ENCODE results near the gene PAPOLA.

- TF ChIP-seq POLR2A (IDR thresholded peaks at IDR 0.05) = no peak
- TF ChIP-seq, protein P1, sequence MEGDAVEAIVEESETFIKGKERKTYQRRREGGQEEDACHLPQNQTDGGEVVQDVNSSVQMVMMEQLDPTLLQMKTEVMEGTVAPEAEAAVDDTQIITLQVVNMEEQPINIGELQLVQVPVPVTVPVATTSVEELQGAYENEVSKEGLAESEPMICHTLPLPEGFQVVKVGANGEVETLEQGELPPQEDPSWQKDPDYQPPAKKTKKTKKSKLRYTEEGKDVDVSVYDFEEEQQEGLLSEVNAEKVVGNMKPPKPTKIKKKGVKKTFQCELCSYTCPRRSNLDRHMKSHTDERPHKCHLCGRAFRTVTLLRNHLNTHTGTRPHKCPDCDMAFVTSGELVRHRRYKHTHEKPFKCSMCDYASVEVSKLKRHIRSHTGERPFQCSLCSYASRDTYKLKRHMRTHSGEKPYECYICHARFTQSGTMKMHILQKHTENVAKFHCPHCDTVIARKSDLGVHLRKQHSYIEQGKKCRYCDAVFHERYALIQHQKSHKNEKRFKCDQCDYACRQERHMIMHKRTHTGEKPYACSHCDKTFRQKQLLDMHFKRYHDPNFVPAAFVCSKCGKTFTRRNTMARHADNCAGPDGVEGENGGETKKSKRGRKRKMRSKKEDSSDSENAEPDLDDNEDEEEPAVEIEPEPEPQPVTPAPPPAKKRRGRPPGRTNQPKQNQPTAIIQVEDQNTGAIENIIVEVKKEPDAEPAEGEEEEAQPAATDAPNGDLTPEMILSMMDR (IDR thresholded peaks at IDR 0.05) = no peak
Measured at GRCh38 chr14:96594961-96595360, 92.8 kb downstream of the PAPOLA start.
